ENCODE measurements around the gene KCTD1. TPM values are rescaled to one million over a fixed set of nuclear protein-coding genes. Genes with fewer than 3 reads are reported as not detected.

Gene KCTD1
- total RNA-seq, 2 donors from 2014 or later: 35.1 to 44.4 TPM

GRCh38 chr18:26480897-26481795 is 67.2 kb downstream of the KCTD1 start:
- Histone ChIP-seq H3K9me3 (no peaks in the 10 kb centered on the region), H3K27ac (peak overlapping the region in 1 of 2 donors; percentile 10), H3K4me3 (no peak overlapping the region), H3K4me1 (peaks cover 0 to 8% of the 10 kb centered on the region in 2 donors), H3K36me3 (peaks cover 3% of the 10 kb centered on the region), H3K27me3 (no peaks in the 10 kb centered on the region)
- no peak for TF ChIP-seq CTCF (IDR thresholded peaks at IDR 0.05)
- DNase-seq (ENCODE audit: low spot score): no peak

GRCh38 chr18:26479681-26480079 is 68.7 kb downstream of the KCTD1 start:
- H3K4me1 ChIP-seq: peaks cover 0 to 8% of the 10 kb centered on the region in 2 donors
- DNase-seq (ENCODE audit: low spot score): no peak
- H3K27me3 ChIP-seq: no peaks in the 10 kb centered on the region
- H3K4me3 ChIP-seq: no peak overlapping the region
- H3K9me3 ChIP-seq: no peaks in the 10 kb centered on the region
- no peak overlapping the region for H3K27ac ChIP-seq
- TF ChIP-seq CTCF (IDR thresholded peaks at IDR 0.05): no peak
- H3K36me3 ChIP-seq: peaks cover 17% of the 10 kb centered on the region

GRCh38 chr18:26479065-26479680 is 69.2 kb downstream of the KCTD1 start:
- no peaks in the 10 kb centered on the region for H3K9me3 ChIP-seq
- no peak for TF ChIP-seq CTCF (IDR thresholded peaks at IDR 0.05)
- H3K4me3 ChIP-seq: no peak overlapping the region
- DNase-seq (ENCODE audit: low spot score): no peak
- H3K27me3 ChIP-seq: no peaks in the 10 kb centered on the region
- peaks cover 17% of the 10 kb centered on the region for H3K36me3 ChIP-seq
- peaks cover 0 to 8% of the 10 kb centered on the region in 2 donors for H3K4me1 ChIP-seq
- H3K27ac ChIP-seq: no peak overlapping the region

- DNase-seq (ENCODE audit: low spot score): no peak
- no peaks in the 10 kb centered on the region for H3K27me3 ChIP-seq
- H3K4me1 ChIP-seq: peaks cover 0 to 8% of the 10 kb centered on the region in 2 donors
- no peak overlapping the region for H3K4me3 ChIP-seq
- no peak for TF ChIP-seq CTCF (IDR thresholded peaks at IDR 0.05)
- H3K36me3 ChIP-seq: peaks cover 17% of the 10 kb centered on the region
- no peak overlapping the region for H3K27ac ChIP-seq
- H3K9me3 ChIP-seq: no peaks in the 10 kb centered on the region
These were observed 70.4 kb downstream of the KCTD1 start for GRCh38 chr18:26477828-26478466.

GRCh38 chr18:26476697-26477096 is 71.7 kb downstream of the KCTD1 start:
- Histone ChIP-seq H3K27ac (no peak overlapping the region), H3K27me3 (no peaks in the 10 kb centered on the region), H3K9me3 (no peaks in the 10 kb centered on the region), H3K36me3 (peaks cover 17% of the 10 kb centered on the region), H3K4me1 (peaks cover 0 to 5% of the 10 kb centered on the region in 2 donors), H3K4me3 (no peak overlapping the region)
- no peak for TF ChIP-seq CTCF (IDR thresholded peaks at IDR 0.05)
- DNase-seq (ENCODE audit: low spot score): no peak

All from right atrium auricular region (tissue), 2 donors.